ACC112 (cell line): ENCODE data around the gene CDY2B.
"Not testable (repeated sequence)": the region's sequence is repeated elsewhere in the genome, so short reads cannot be mapped to it uniquely, and the experiment has no call there.

Experiments
- H2AFZ ChIP-seq: fragments of 200-600 bp; sonication (generic); one replicate; pipeline ENCODE4 v1.6.0; 2017; ENCODE audit warnings: antibody characterized with exemption, low read length; ENCODE audit not compliant: unreplicated experiment
- H3K27ac ChIP-seq: fragments of 200-600 bp; sonication (generic); 2 replicates; pipeline ENCODE4 v1.5.1; 2014; ENCODE audit warnings: low read depth, mild to moderate bottlenecking, antibody characterized with exemption, low read length, moderate library complexity
- H3K27me3 ChIP-seq: fragments of 200-600 bp; sonication (generic); 2 replicates; pipeline ENCODE4 v1.6.1; 2014; ENCODE audit warnings: mild to moderate bottlenecking, antibody characterized with exemption, low read length, moderate library complexity, mixed read lengths; ENCODE audit not compliant: insufficient read depth
- H3K36me3 ChIP-seq: fragments of 200-600 bp; sonication (generic); 2 replicates; pipeline ENCODE4 v1.6.1; 2016; ENCODE audit warnings: mild to moderate bottlenecking, antibody characterized with exemption, low read length, moderate library complexity, mixed read lengths; ENCODE audit not compliant: insufficient read depth
- H3K4me1 ChIP-seq: fragments of 200-600 bp; sonication (generic); one replicate; pipeline ENCODE4 v1.6.1; 2016; ENCODE audit warnings: low read length, mixed read lengths; ENCODE audit not compliant: insufficient read depth, unreplicated experiment, control insufficient read depth
- H3K4me3 ChIP-seq: fragments of 200-600 bp; sonication (generic); 2 replicates; pipeline ENCODE4 v1.5.1; 2014; ENCODE audit warnings: mild to moderate bottlenecking, low read depth, low read length
- H3K79me2 ChIP-seq: fragments of 200-600 bp; sonication (generic); one replicate; pipeline ENCODE4 v1.6.0; 2016; ENCODE audit warnings: low read length; ENCODE audit not compliant: control insufficient read depth, unreplicated experiment, insufficient read depth

CDY2B gene, protein sequence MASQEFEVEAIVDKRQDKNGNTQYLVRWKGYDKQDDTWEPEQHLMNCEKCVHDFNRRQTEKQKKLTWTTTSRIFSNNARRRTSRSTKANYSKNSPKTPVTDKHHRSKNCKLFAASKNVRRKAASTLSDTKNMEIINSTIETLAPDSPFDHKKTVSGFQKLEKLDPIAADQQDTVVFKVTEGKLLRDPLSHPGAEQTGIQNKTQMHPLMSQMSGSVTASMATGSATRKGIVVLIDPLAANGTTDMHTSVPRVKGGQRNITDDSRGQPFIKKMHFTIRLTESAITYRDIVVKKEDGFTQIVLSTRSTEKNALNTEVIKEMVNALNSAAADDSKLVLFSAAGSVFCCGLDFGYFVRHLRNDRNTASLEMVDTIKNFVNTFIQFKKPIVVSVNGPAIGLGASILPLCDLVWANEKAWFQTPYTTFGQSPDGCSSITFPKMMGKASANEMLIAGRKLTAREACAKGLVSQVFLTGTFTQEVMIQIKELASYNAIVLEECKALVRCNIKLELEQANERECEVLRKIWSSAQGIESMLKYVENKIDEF

DNA sequence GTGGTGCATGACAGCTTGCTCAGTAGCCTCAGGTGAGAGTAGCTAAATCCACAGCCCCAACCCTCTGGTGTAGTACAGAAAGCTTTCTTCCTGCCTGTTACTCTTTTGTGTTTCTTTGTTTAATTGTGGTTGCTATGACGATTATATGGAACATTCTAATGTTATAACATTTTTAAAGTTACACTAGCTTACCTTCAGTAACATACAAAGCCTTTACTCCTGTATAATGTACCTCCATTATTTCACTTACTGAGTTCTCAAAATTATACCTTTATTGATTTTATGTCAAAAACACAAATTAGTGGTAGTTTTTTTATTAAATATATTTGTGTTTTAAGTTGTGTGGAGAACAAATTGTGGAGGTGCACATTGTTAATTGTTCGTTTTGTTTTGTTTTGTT, at the start of gene CDY2B:
CDY2B (minus strand) TSS at position 101 of the 400 bp plus-strand sequence. CDS start 328 bp downstream, outside the sequence.
- not testable (repeated sequence) for H3K36me3 ChIP-seq, H3K4me3 ChIP-seq, H3K27ac ChIP-seq, H2AFZ ChIP-seq, H3K4me1 ChIP-seq, H3K27me3 ChIP-seq, H3K79me2 ChIP-seq

DNA sequence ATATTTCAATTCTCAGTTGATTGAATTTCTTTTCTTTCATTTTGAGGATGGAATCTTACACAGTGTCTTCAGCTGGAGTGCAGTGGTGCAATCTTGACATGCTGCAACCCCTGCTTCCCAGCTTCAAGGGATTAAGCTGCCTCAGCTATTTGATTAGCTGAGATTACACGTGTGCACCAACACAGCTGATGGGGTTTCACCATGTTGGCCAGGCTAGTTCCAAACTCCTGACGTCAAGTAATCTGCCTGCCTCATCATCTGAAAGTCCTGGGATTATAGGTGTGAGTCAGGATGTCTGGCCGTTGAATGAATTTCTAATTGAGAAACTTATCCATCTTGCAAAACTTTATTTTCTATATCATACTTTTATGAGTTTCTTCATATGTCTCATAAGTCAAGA, 28.0 kb upstream of the CDY2B start:
- not testable (repeated sequence) for H2AFZ ChIP-seq, H3K79me2 ChIP-seq, H3K36me3 ChIP-seq, H3K4me1 ChIP-seq, H3K27ac ChIP-seq, H3K27me3 ChIP-seq, H3K4me3 ChIP-seq

GRCh38 chrY:17907351-17907750, 27.3 kb upstream of the CDY2B start:
- H3K36me3 ChIP-seq, H2AFZ ChIP-seq, H3K79me2 ChIP-seq, H3K27ac ChIP-seq, H3K4me3 ChIP-seq, H3K27me3 ChIP-seq, H3K4me1 ChIP-seq: not testable (repeated sequence)

DNA sequence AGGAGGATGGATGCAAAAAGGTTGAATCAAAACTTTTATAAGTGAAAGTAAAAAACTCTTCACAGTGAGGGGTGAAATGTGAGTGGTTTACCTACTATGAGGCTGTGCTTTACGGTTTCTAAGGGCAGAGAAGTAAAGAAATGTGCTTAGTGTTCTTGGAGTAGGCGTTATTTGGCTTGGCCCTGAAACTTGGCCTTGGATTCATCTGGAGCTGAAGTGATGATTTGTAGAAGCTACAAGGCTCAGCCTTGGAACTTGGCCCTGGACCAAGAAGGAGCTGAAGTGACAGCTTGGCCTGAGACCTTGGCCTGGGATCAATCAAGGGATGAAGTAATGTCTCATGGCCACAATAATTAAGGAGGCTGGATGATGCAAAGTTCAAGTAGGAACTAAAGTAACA, 1.7 kb upstream of the CDY2B start:
- not testable (repeated sequence) for H2AFZ ChIP-seq, H3K4me1 ChIP-seq, H3K36me3 ChIP-seq, H3K79me2 ChIP-seq, H3K27ac ChIP-seq, H3K4me3 ChIP-seq, H3K27me3 ChIP-seq

DNA sequence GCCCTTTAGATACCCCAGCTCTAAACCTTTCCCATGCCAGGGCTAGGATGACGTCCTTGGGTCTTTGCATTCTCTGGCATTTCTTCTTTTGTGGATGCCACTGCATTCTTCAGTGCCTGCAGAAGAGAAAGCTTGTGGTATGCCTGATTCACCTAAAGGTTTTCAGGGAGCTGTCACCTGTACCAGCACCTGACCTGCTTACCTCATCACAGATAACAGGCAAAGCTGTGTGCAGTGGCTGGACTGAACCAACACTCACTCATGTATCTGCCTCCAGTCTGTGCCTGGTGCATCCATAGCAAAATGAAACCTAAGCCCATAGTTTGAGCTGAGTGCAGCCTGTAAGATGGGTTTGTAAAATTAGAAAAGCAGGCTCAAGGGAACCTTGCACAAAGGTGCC, 3.3 kb downstream of the CDY2B start:
- H3K4me3 ChIP-seq, H3K79me2 ChIP-seq, H2AFZ ChIP-seq, H3K27me3 ChIP-seq, H3K4me1 ChIP-seq, H3K27ac ChIP-seq, H3K36me3 ChIP-seq: not testable (repeated sequence)

GRCh38 chrY:17875401-17875800, 4.6 kb downstream of the CDY2B start:
- not testable (repeated sequence) for H2AFZ ChIP-seq, H3K4me1 ChIP-seq, H3K4me3 ChIP-seq, H3K27ac ChIP-seq, H3K79me2 ChIP-seq, H3K27me3 ChIP-seq, H3K36me3 ChIP-seq

DNA sequence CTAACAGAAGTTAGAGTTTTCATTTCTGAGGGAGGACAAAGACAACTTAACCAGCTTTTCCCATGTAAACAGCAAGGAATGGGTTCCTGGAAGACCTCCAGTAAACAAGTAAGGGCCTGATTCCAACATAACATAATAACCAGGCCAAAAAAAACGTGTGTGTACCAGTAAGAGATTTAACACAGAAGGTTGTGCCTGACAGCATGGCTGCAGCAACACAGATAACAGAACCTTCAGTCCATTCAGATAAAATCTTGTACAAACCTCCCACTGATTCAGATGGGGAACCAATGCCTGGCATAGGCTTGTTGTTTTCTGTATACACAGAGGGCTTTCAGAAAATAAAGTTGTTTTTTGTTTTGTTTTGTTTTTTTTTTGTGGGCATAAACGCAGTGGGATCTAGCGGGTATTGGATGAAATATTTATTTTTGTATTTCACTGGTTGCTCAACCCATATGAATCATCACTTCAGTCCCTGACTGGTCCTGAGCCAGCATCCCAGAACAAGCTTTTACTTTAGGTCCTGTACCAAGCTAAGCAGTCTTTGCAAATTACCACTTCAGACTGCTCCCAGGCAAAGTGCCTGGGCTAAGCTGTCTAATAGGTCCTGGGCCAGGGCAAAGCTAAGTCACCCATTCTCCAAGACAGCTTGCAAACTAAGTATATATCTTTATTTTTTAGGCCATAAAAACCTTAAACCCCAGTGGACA, 8.7 kb downstream of the CDY2B start:
- H2AFZ ChIP-seq, H3K27ac ChIP-seq, H3K79me2 ChIP-seq, H3K36me3 ChIP-seq, H3K4me1 ChIP-seq, H3K27me3 ChIP-seq, H3K4me3 ChIP-seq: not testable (repeated sequence)

- not testable (repeated sequence) for H3K79me2 ChIP-seq, H3K4me1 ChIP-seq, H3K27ac ChIP-seq, H3K27me3 ChIP-seq, H3K4me3 ChIP-seq, H3K36me3 ChIP-seq, H2AFZ ChIP-seq
Observed at GRCh38 chrY:17870737-17871136, 9.3 kb downstream of the CDY2B start.

DNA sequence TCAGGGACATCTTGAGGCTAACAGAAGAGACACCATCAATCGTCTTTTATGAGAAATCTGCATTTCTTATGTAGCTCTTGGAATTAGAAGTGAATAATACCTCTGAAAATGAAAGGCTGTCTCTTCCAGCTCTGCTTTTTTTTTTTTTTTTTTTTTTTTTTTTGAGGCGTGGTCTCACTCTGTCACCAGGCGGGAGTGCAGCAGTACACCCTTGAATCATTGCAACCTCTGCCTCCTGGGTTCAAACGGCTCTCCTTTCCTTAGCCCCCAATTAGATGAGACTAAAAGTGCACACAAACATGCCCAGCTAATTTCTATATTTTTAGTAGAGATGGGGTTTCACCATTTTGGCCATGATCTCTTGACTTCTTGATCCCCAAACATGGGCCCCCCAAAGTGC, 12.2 kb downstream of the CDY2B start:
- not testable (repeated sequence) for H2AFZ ChIP-seq, H3K79me2 ChIP-seq

DNA sequence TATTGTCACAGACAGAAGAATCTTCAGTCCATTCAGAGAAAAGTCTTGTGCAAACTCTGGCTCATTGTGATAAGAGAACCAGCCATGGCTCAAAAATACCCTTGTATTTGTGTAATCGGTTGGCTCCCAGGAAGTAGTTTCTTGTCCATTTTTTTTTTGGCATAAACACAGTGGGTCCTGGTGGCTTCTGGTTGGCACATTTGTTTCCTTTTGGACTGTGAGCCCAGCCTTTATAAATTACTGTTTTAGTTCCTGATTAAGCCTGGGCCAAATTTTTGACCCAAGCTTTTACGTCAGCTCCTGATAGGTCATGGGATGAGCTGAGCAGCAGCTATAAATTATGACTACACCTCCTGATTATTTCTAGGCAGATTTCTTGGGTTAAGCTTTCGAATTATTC, 19.4 kb downstream of the CDY2B start:
- not testable (repeated sequence) for H2AFZ ChIP-seq, H3K27me3 ChIP-seq, H3K36me3 ChIP-seq, H3K79me2 ChIP-seq, H3K4me3 ChIP-seq, H3K4me1 ChIP-seq, H3K27ac ChIP-seq

More for the DNA sequence above, 12.2 kb downstream of the CDY2B start:
- not testable (repeated sequence) for H3K27me3 ChIP-seq, H3K27ac ChIP-seq, H3K36me3 ChIP-seq, H3K4me1 ChIP-seq, H3K4me3 ChIP-seq
